Hematopoietic multipotent progenitor cell treated with erythropoietin and hydrocortisone succinate and interleukin-3 and kit ligand, for 17 days (in vitro differentiated cells): Measurements from ENCODE around the gene TMEM26.
"Not testable (repeated sequence)": the region's sequence is repeated elsewhere in the genome, so short reads cannot be mapped to it uniquely, and the experiment has no call there.

Source experiments
- DNase-seq: peaks from one replicate; pipeline ENCODE4 v3.0.0-alpha.2; 2015; ENCODE audit warnings: low spot score

The TMEM26 gene

DNA sequence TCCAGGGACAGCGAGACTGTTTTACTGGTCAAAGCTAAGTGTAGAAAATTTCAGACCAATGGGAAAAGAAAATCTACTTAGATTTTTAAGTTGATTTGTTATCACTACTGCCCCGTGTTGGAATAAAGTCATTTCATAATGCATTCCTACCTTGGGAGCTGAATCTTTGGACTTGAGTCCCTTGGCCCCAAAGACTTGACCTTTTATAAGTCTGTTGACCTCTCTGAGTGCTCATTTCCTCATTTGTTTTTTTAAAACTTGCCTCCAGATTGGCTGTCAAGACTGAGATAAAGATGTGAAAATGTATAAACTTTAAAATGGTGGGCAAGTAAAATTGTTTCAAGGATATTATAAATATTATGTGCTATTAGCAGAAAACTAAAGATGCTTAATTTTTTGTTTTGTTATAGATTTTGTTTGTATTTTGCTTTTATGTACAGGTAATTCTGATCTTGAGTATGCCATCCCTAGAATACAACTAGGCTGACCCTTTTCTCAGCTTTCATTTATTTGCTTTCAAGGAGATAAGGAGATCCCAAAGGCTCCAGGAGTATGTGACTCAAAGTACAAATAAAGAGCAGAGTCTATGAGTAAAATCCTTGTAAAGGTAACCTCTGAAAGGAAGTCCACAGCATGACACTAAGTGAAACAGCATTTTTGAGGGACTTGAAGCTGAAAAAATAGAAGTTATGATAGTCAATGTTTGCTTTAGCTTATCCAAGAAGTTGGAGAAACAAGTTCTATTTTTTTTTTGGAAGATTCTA lies 54.6 kb downstream of the TMEM26 start:
- DNase-seq: no peak

GRCh38 chr10:61397175-61397986 lies 55.8 kb downstream of the TMEM26 start:
- DNase-seq: no peak

GRCh38 chr10:61391281-61391680 lies 61.9 kb downstream of the TMEM26 start:
- no peak for DNase-seq

GRCh38 chr10:61390851-61391250 lies 62.3 kb downstream of the TMEM26 start:
- DNase-seq: no peak

- DNase-seq: no peak
Measured at GRCh38 chr10:61389887-61390286, 63.3 kb downstream of the TMEM26 start.

DNA sequence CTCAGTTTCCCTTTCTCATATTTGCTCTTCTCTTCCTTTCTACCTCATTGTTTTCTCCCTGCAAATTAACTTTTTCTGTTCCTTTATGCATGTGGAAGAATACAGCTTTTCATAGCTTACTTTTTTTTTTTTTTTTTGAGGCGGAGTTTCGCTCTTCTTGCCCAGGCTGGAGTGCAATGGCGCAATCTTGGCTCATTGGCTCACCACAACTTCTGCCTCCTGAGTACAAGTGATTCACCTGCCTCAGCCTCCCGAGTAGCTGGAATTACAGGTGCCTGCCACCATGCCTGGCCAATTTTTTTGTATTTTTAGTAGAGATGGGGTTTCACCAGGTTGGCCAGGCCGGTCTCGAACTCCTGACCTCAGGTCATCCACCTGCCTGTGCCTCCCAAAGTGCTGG lies 64.2 kb downstream of the TMEM26 start:
- not testable (repeated sequence) for DNase-seq

- no peak for DNase-seq
Measured at GRCh38 chr10:61385231-61386001, 67.8 kb downstream of the TMEM26 start.

GRCh38 chr10:61381153-61381552 lies 72.0 kb downstream of the TMEM26 start:
- not testable (repeated sequence) for DNase-seq

- DNase-seq: no peak
Measured at GRCh38 chr10:61378865-61379264, 74.3 kb downstream of the TMEM26 start.

DNA sequence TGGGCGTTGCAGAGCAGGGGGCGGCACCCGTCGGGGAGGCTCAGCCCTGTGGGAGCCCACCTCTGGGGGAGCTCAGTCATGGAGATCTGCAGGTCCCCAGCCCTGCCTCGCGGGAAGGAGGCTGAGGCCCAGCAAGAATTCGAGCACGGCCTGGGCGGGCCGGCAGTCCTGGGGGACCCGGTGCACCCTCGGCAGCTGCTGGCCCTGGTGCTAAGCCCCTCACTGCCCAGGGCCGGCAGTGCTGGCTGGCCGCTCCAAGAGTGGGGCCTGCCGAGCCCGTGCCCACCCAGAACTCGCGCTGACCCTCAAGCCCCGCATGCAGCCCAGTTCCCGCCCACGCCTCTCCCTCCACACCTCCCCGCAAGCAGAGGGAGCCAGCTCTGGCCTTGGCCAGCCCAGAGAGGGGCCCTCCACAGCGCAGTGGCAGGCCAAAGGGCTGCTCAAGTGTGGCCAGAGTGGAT lies 76.2 kb downstream of the TMEM26 start:
- DNase-seq: no peak

DNA sequence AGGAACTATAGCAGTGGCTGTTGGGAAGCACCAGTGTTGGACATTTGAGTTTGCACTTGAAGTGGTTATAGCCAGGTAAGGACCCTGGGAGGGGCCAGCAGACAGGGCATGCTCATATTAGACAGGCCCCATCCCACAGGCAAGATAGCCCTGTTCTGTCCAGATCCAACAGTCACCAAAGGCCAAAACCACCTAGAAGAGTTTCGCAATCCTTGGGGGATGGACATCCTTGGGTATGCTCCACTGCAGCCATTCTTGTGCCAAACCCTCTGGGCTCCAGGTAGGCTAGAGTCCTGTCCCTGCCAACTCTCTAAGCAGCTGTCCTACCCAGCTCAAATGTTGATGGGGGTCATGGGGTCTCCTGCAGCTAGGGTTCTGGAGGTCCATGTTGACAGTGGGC lies 76.8 kb downstream of the TMEM26 start:
- no peak for DNase-seq

GRCh38 chr10:61366365-61366764 lies 86.8 kb downstream of the TMEM26 start:
- DNase-seq: no peak

GRCh38 chr10:61364619-61365018 lies 88.6 kb downstream of the TMEM26 start:
- DNase-seq: no peak

DNA sequence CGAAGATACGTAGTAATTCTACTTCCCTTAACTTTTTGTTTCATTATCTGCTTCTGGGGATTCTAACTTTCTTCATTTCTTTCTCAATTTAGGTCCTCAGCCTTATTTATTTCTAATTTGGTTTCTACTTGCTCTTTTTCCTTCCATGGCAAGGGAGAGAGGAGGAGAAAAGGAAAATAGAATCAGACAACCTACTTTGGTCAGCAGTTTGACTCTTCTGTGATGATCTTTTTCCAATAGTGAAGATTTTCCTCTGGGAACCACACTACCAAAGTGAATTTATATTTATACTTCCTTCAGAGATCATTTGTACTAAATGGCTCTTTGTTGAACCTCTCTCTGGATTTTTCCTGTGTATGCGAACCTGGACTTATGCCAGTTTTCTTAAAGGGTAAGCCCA lies 90.2 kb downstream of the TMEM26 start:
- DNase-seq: no peak

DNA sequence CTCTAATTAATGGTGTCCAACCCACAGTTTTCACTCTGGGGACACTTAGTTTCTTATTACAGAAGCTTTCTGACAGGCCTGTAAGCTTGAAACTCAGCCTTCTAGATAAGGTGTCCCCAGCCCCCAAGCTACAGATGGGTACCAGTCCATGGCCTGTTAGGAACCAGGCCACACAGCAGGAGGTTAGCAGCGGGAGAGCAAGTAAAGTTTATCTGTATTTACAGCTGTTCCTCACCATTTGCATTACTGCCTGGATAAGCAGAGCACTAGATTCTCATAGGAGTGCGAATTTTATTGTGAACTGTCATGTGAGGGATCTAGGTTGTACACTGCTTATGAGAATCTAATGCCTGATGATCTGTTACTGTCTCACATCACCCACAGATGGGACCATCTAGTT lies 93.7 kb downstream of the TMEM26 start:
- DNase-seq: no peak

DNA sequence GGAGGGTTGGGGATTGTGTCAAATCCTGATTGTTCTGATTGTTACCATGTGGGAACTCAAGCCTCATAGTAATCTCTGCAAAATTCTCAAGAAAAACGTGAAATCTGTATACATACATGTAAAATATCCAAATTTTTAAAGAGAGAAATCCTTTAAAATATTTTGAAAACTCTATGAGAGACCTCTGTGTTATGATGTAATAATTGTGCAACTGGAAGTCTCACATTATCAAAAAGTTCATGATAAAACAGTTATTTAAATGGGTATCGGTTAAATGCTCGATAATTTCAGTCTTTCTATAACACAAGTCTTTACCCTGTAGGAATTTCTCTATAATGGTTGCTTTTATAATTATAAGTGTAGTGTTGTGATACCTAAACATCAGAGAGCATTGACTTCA lies 95.5 kb downstream of the TMEM26 start:
- no peak for DNase-seq
